Glomerular visceral epithelial cell (primary cell): Measurements from ENCODE around the gene CNDP2.

Source experiments
- DNase-seq: peaks from one replicate; pipeline ENCODE4 v3.0.0-alpha.2; 2016; ENCODE audit errors: extremely low spot score

The CNDP2 gene

GRCh38 chr18:74570266-74570665 lies 74.1 kb downstream of the CNDP2 start:
- DNase-seq: no peak

DNA sequence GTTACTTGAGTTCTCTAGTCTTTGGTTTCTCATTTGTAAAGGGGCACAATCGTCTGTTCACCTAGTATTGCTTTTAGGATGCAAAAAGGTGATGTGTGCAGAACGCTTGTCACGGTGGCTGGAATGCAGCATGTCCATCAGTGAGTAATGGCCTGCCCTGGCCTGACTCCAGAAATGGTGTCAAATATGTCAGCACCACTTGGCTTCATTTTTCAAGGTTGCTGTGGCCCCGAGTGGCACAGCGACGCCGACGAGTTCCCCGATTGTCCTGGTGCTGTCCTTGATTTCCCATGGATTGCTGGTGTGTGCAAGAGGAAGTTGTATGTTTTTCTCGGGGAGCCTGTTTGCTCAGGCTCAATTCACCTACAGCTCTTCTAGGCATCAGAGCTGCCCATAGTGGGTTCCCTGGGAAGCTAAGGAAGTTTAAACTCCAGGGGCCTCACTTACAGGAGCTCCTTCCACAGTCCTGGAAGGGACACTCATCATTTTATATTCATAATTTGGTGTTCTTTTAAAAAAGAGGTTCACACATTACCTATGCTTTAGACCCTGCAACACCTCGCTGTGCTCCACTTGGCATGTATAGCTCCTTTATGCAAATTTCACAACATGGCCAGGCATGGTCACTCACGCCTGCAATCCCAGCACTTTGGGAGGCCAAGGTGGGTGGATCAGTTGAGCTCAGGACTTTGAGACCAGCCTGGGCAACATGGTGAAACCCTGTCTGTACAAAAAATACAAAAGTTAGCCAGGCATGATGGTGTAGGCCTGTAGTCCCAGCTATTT lies 75.9 kb downstream of the CNDP2 start:
- no peak for DNase-seq

GRCh38 chr18:74573053-74573452 lies 76.9 kb downstream of the CNDP2 start:
- no peak for DNase-seq
